Mesothelial cell of epicardium (in vitro differentiated cells): ENCODE data around the gene ANKRD33B. TPM values are rescaled to one million over a fixed set of nuclear protein-coding genes. Genes with fewer than 3 reads are reported as not detected.

Experiments
- DNase-seq, 2 experiments: peaks; one replicate each; pipeline ENCODE4 v3.0.0; 2021; ENCODE audit warnings: low spot score in 2 of 2; ENCODE audit not compliant: unreplicated experiment in 2 of 2
- H3K27ac Mint-ChIP-seq: 2 replicates; pipeline ENCODE4 v1.8.0; 2021; ENCODE audit warnings: mixed read lengths
- H3K27me3 Mint-ChIP-seq: 2 replicates; pipeline ENCODE4 v1.8.0; 2021; ENCODE audit warnings: low read depth, mixed read lengths
- H3K36me3 Mint-ChIP-seq: 2 replicates; pipeline ENCODE4 v1.8.0; 2021; ENCODE audit warnings: mixed read lengths
- H3K4me1 Mint-ChIP-seq: 2 replicates; pipeline ENCODE4 v1.8.0; 2021; ENCODE audit warnings: mixed read lengths
- H3K4me3 Mint-ChIP-seq: 2 replicates; pipeline ENCODE4 v1.8.0; 2021; ENCODE audit warnings: mild to moderate bottlenecking, moderate library complexity, mixed read lengths
- H3K9me3 Mint-ChIP-seq: 2 replicates; pipeline ENCODE4 v1.8.0; 2021; ENCODE audit warnings: mixed read lengths
- total RNA-seq: library from RNA; stranded (reverse); gene quantifications from 3 replicates; pipeline ENCODE4 v1.2.1, GENCODE V29; 2021
- TF ChIP-seq, protein P1 (sequence below): fragments of 200-600 bp; sonication (generic); IDR thresholded peaks from one replicate; pipeline ENCODE4 v1.5.0; 2021; ENCODE audit warnings: antibody characterized with exemption; ENCODE audit not compliant: unreplicated experiment

Gene ANKRD33B
- total RNA-seq, 1 donor from 2014 or later, result 3.8 TPM

DNA sequence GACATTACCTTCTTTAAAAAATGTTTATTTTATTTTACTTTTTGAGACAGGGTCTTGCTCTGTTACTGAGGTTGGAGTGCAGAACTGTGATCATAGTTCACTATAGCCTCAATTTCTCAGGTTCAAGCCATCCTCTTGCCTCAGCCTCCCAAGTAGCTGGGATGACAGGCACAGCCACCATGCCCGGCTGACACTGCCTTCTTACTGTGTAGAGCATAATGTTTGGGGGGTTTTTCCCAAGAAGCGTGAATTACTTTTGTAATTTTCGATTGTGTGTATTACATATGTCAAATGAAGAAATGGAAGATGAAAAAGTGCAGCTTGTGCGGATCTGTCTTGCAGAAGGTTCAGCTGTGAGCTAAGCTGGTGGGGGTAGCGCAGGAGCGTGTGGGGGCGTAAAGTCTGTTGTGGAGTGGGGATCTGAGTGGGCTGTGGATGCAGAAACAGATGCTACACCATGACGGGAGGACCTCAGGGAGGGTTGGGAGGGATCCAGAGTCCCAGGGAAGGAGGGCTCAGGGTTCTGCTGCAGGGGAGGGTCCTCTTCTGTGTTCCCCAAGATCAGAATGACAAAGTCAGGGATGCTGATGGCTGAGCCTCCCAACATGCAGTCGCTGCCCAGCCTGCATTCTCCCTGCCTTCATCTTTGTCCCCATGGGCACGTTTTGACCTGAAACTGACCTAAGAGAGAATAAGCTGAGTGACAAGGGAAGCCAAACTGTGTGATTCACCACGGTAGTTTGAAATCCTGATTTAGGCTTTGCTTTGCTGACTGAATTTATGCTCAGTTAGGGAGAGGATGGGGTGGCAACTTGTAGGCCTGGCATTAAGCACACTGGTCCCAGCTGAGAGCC is 6.8 kb upstream of the ANKRD33B start:
- no peak overlapping the region for H3K4me3 Mint-ChIP-seq
- DNase-seq, result no peak
- TF ChIP-seq, protein P1, sequence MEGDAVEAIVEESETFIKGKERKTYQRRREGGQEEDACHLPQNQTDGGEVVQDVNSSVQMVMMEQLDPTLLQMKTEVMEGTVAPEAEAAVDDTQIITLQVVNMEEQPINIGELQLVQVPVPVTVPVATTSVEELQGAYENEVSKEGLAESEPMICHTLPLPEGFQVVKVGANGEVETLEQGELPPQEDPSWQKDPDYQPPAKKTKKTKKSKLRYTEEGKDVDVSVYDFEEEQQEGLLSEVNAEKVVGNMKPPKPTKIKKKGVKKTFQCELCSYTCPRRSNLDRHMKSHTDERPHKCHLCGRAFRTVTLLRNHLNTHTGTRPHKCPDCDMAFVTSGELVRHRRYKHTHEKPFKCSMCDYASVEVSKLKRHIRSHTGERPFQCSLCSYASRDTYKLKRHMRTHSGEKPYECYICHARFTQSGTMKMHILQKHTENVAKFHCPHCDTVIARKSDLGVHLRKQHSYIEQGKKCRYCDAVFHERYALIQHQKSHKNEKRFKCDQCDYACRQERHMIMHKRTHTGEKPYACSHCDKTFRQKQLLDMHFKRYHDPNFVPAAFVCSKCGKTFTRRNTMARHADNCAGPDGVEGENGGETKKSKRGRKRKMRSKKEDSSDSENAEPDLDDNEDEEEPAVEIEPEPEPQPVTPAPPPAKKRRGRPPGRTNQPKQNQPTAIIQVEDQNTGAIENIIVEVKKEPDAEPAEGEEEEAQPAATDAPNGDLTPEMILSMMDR, result no peak
- H3K36me3 Mint-ChIP-seq, result no peaks in the 10 kb centered on the region
- no peak overlapping the region for H3K27ac Mint-ChIP-seq
- peaks cover 9% of the 10 kb centered on the region for H3K27me3 Mint-ChIP-seq
- peaks cover 41% of the 10 kb centered on the region for H3K4me1 Mint-ChIP-seq
- no peaks in the 10 kb centered on the region for H3K9me3 Mint-ChIP-seq

DNA sequence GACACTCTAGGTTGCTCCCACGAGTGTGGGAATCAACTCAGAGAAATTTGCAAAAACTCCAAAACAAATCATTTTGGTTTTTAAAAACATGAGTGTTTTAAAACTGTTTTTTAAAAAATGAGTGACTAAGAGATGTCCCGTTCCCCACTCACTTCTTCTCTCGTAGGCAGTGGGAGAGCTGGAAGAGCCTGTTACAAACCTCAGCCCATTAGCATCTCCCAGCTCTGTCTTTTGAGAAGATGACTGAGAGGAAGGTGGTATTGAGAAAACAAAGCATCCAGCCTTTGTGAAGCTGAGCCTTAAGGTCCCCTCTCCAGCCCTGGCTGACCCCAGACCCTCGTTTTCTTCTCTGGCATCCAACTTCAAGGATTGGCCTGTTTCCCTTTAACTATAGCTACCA is 4.7 kb upstream of the ANKRD33B start:
- no peak overlapping the region for H3K27ac Mint-ChIP-seq
- H3K36me3 Mint-ChIP-seq, result no peaks in the 10 kb centered on the region
- DNase-seq, result no peak
- TF ChIP-seq, protein P1, result no peak
- H3K4me3 Mint-ChIP-seq, result no peak overlapping the region
- H3K9me3 Mint-ChIP-seq, result no peaks in the 10 kb centered on the region
- H3K4me1 Mint-ChIP-seq, result peaks cover 40% of the 10 kb centered on the region
- peaks cover 12% of the 10 kb centered on the region for H3K27me3 Mint-ChIP-seq

DNA sequence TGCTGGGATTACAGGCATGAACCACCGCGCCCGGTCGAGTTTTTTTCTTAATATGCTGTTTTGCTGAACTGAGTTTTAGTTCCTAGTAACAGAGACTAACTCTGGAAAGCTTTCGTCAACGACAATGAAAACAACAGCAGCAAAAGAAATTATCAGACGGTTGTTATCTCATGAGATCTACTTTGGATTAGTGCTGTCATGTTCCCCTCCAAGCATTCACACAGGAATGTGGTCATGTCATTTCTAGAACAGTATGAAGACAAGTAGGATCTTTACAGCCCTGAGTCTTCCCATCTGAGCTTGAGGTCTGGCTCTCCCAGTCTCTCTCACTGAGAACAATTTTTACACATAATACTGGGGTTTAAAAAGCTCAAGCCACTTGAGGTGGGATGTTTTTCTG is 4.0 kb upstream of the ANKRD33B start:
- Mint-ChIP-seq H3K9me3 (no peaks in the 10 kb centered on the region), H3K27ac (peak overlapping the region; percentile 65), H3K27me3 (peaks cover 16% of the 10 kb centered on the region), H3K36me3 (no peaks in the 10 kb centered on the region), H3K4me1 (peaks cover 39% of the 10 kb centered on the region), H3K4me3 (no peak overlapping the region)
- DNase-seq, result no peak
- TF ChIP-seq, protein P1, result no peak

DNA sequence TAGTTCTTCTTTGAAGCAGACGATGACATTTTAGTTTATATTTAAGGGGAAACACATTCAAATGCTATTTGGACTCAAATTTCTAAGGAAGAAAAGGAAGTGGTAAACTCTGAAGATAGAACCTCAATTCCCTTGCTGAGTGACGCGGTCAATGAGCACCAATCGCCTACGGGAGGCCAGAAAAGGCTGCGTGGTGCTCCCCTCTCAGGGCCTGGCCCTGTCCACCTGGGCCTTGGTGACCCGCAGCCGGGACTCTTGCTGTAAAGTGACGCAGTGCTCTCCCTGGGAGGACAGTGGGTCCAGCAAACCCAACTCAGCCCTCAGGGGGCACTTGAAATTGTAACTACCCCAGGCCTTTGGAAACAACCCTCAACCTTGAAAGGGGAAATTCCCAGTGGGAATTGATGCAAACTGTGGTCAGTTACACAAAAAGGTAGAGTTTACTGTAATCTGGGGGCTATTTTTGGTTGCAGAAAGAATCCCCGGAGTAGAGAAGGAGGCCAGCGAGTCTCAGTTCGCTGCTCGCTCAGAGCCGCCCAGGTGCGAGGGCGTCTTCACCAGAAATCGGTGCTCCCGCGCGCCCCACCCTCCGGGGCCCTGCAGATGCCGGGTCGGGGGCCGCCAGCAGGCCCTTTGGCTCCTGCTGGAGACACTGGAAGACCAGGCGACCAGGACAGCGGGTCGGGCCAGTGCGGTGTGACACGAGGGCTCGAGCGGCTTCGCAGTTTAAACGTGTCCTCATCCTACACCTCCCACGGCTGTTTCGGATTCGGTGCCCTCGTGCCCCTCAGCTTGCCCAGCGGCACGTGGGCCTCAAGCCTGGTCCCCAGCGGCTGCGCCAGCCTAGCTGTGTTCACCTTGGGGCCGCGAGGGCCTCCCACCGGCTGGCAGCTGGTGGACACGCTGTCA is 1.4 kb upstream of the ANKRD33B start:
- Mint-ChIP-seq H3K27me3 (peaks cover 28% of the 10 kb centered on the region), H3K4me1 (peaks cover 36% of the 10 kb centered on the region), H3K36me3 (no peaks in the 10 kb centered on the region), H3K27ac (no peak overlapping the region), H3K4me3 (peak overlapping the region; percentile 56), H3K9me3 (no peaks in the 10 kb centered on the region)
- no peak for DNase-seq
- TF ChIP-seq, protein P1, result no peak

DNA sequence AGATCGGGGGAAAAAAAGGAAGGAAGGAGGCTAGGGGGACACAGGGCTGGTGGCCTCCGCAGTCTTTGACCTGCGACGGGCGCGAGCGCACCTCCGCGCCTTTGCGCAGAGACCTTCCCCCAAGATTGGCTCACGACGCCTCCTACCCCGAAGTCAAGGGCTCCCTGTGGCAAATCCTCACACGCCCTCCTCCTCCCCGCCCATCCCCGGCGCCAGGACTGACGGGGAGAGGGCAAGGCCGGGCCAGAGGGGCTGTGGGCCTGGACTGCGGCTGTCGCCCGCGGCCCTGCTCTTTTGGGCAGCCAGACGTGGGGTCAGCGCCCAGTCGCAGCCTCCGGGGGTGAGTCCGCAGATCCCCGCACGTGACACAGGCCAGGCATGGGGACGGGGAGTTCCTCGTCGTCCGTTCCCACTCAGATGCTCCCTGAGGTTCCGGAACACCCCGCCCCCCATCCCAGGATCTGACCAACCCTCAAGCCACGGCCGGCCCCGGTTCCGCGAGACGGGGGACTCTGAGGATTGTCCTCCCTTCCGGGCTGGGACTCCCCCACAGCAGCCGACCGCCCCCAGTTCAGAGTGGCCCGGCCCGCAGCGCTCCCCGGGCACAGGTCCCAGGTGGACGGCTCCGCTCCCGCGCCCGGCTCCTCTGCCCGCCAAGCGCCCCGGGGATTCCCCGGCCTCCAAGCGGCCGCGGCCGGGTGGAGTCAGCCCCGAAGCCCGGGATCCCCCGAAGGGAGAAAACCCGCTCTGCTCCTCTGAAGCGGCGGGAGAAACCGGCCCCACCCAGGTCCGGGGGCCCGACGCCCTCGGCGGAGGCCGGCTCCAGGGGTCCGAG is 543 bp upstream of the ANKRD33B start:
- DNase-seq, result peak in 1 of 2 experiments; percentile 75
- Mint-ChIP-seq H3K27ac (no peak overlapping the region), H3K36me3 (no peaks in the 10 kb centered on the region), H3K4me1 (peaks cover 37% of the 10 kb centered on the region), H3K4me3 (peak overlapping the region; percentile 56), H3K9me3 (no peaks in the 10 kb centered on the region), H3K27me3 (peaks cover 26% of the 10 kb centered on the region)
- TF ChIP-seq, protein P1, result no peak
